Keratinocyte (primary cell): ENCODE measurements around the gene ABL1. TPM values are rescaled to one million over a fixed set of nuclear protein-coding genes. Genes with fewer than 3 reads are reported as not detected.

Experiments
- DNase-seq: peaks from one replicate; pipeline ENCODE4 v3.0.0-alpha.2; 2011; ENCODE audit warnings: low read depth, missing footprints, low spot score
- FAIRE-seq: peaks from 2 replicates; lab custom pipeline; 2011; peaks lifted over from hg19 to GRCh38; lab: Jason Lieb, UNC
- H2AFZ ChIP-seq: 2 replicates; pipeline ENCODE4 v1.6.0; 2012; ENCODE audit warnings: low read length, control low read depth, inconsistent platforms; ENCODE audit not compliant: control insufficient read depth
- H3K27ac ChIP-seq: 2 replicates; pipeline ENCODE4 v1.5.1; 2011; ENCODE audit warnings: low read length; ENCODE audit not compliant: control insufficient read depth, insufficient read depth
- H3K27me3 ChIP-seq: 3 replicates; pipeline ENCODE4 v1.6.0; 2011; ENCODE audit warnings: low read length; ENCODE audit not compliant: control insufficient read depth, insufficient read depth; ENCODE audit errors: extremely low read depth
- H3K36me3 ChIP-seq, 2 experiments: 2 replicates in 1 of 2; 3 replicates in 1 of 2; pipeline ENCODE4 v1.5.1; 2011; ENCODE audit warnings: low read length in 2 of 2, mild to moderate bottlenecking in 1 of 2; ENCODE audit not compliant: control insufficient read depth in 2 of 2, insufficient read depth in 2 of 2; ENCODE audit errors: extremely low read depth in 1 of 2
- H3K4me1 ChIP-seq: 3 replicates; pipeline ENCODE4 v1.5.1; 2011; ENCODE audit warnings: low read length; ENCODE audit not compliant: control insufficient read depth, insufficient read depth; ENCODE audit errors: extremely low read depth
- H3K4me2 ChIP-seq: 3 replicates; pipeline ENCODE4 v1.6.0; 2011; ENCODE audit warnings: low read depth, low read length; ENCODE audit not compliant: control insufficient read depth, insufficient read depth; ENCODE audit errors: extremely low read depth
- H3K4me3 ChIP-seq, 3 experiments: fragments of 200-600 bp in 1 of 3; sonication (generic) in 1 of 3; 2 replicates in 2 of 3; 3 replicates in 1 of 3; pipeline ENCODE4 v1.5.1; 2011 to 2016; ENCODE audit warnings: low read length in 3 of 3, mild to moderate bottlenecking in 3 of 3, control low read depth in 2 of 3, inconsistent platforms in 1 of 3, low read depth in 1 of 3, mixed read lengths in 1 of 3, mixed run types in 1 of 3, moderate library complexity in 1 of 3; ENCODE audit not compliant: control insufficient read depth in 2 of 3, insufficient read depth in 2 of 3; ENCODE audit errors: extremely low read depth in 1 of 3
- H3K79me2 ChIP-seq: 2 replicates; pipeline ENCODE4 v1.6.0; 2012; ENCODE audit warnings: low read length; ENCODE audit not compliant: control insufficient read depth, insufficient read depth
- H3K9ac ChIP-seq: 3 replicates; pipeline ENCODE4 v1.6.0; 2011; ENCODE audit warnings: low read length; ENCODE audit not compliant: control insufficient read depth, insufficient read depth; ENCODE audit errors: extremely low read depth
- H3K9me1 ChIP-seq: 3 replicates; pipeline ENCODE4 v1.6.0; 2011; ENCODE audit warnings: low read length; ENCODE audit not compliant: control insufficient read depth, insufficient read depth; ENCODE audit errors: extremely low read depth
- H3K9me3 ChIP-seq: 2 replicates; pipeline ENCODE4 v1.5.1; 2012; ENCODE audit warnings: low read depth, low read length; ENCODE audit not compliant: control insufficient read depth
- H4K20me1 ChIP-seq: 3 replicates; pipeline ENCODE4 v1.6.0; 2011; ENCODE audit warnings: low read length; ENCODE audit not compliant: control insufficient read depth, insufficient read depth; ENCODE audit errors: extremely low read depth
- EZH2 ChIP-seq: IDR thresholded peaks from one replicate; pipeline ENCODE4 v1.6.1; 2012; ENCODE audit warnings: inconsistent platforms, mild to moderate bottlenecking, low read length, moderate library complexity
- dilution Hi-C: fragments of 300-500 bp; cut with MboI; formaldehyde crosslinking; loops from one replicate; pipeline ENCODE4 v1.7.0; 2020; ENCODE audit warnings: low sequenced_read_pairs; ENCODE audit not compliant: extremely low pct_ligation_motif_present
- polyA plus RNA-seq, 5 experiments: library from polyadenylated mRNA; depleted of rRNA in 3 of 5; stranded (reverse) in 3 of 5; stranded (forward) in 1 of 5; unstranded in 1 of 5; fragments of >200 nt; gene quantifications; 1 replicate in 1 of 5; 2 replicates in 3 of 5; 3 replicates in 1 of 5; pipeline versions ENCODE4 v1.2.1 to v1.2.3, GENCODE V29; 2011 to 2012; ENCODE audit warnings: missing spikeins in 2 of 5, low read depth in 1 of 5, low replicate concordance in 1 of 5
- TF ChIP-seq, protein P1 (sequence below), 3 experiments: IDR thresholded peaks in 1 of 3; conservative IDR thresholded peaks in 1 of 3; optimal IDR thresholded peaks in 1 of 3; 2 replicates in 2 of 3; 3 replicates in 1 of 3; pipeline versions ENCODE3 to v1.5.1; 2011; ENCODE audit warnings: low read length in 3 of 3, mild to moderate bottlenecking in 3 of 3, moderate library complexity in 2 of 3, control low read depth in 1 of 3, inconsistent platforms in 1 of 3; ENCODE audit not compliant: insufficient read depth in 2 of 3; ENCODE audit errors: extremely low read depth in 1 of 3

Gene ABL1
- polyA plus RNA-seq, 1 donor (not counting 4 experiments of a cell fraction or from before 2014, with no cell fraction given): 17.0 TPM

DNA sequence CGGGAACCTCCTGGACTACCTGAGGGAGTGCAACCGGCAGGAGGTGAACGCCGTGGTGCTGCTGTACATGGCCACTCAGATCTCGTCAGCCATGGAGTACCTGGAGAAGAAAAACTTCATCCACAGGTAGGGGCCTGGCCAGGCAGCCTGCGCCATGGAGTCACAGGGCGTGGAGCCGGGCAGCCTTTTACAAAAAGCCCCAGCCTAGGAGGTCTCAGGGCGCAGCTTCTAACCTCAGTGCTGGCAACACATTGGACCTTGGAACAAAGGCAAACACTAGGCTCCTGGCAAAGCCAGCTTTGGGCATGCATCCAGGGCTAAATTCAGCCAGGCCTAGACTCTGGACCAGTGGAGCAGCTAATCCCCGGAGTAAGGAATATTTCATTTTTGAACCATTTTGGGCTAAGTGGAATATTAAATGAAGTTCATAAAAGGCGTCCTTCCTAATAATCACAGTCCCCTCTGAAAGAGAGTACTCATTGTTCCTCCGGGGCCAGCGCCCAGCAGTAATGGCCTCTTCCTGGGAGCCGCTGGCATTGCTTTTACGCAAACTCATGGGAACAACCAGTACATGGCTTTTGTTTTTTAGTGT, 38.0 kb downstream of the ABL1 start:
- no peaks in the 10 kb centered on the region for H3K4me1 ChIP-seq
- no peak for DNase-seq
- dilution Hi-C loops: no loop called here
- H3K79me2 ChIP-seq: peaks cover 6% of the 10 kb centered on the region
- no peaks in the 10 kb centered on the region for H3K9me1 ChIP-seq
- peaks cover 23 to 35% of the 10 kb centered on the region in 2 experiments for H3K36me3 ChIP-seq
- peaks cover 4% of the 10 kb centered on the region for H4K20me1 ChIP-seq
- no peak overlapping the region for H2AFZ ChIP-seq
- H3K9me3 ChIP-seq: no peaks in the 10 kb centered on the region
- no peaks in the 10 kb centered on the region for H3K27me3 ChIP-seq
- H3K27ac ChIP-seq: no peak overlapping the region
- no peak overlapping the region for H3K9ac ChIP-seq
- no peak for FAIRE-seq
- no peak overlapping the region for H3K4me3 ChIP-seq
- TF ChIP-seq EZH2: no peak
- TF ChIP-seq, protein P1, sequence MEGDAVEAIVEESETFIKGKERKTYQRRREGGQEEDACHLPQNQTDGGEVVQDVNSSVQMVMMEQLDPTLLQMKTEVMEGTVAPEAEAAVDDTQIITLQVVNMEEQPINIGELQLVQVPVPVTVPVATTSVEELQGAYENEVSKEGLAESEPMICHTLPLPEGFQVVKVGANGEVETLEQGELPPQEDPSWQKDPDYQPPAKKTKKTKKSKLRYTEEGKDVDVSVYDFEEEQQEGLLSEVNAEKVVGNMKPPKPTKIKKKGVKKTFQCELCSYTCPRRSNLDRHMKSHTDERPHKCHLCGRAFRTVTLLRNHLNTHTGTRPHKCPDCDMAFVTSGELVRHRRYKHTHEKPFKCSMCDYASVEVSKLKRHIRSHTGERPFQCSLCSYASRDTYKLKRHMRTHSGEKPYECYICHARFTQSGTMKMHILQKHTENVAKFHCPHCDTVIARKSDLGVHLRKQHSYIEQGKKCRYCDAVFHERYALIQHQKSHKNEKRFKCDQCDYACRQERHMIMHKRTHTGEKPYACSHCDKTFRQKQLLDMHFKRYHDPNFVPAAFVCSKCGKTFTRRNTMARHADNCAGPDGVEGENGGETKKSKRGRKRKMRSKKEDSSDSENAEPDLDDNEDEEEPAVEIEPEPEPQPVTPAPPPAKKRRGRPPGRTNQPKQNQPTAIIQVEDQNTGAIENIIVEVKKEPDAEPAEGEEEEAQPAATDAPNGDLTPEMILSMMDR (optimal IDR thresholded peaks at IDR 0.05 in 1 of 3, IDR thresholded peaks at IDR 0.05 in 1 of 3, conservative IDR thresholded peaks at IDR 0.05 in 1 of 3; ENCODE audit: extremely low read depth in 1 of 3, insufficient read depth in 2 of 3, low read length in 3 of 3): no peak
- H3K4me2 ChIP-seq: no peak overlapping the region

DNA sequence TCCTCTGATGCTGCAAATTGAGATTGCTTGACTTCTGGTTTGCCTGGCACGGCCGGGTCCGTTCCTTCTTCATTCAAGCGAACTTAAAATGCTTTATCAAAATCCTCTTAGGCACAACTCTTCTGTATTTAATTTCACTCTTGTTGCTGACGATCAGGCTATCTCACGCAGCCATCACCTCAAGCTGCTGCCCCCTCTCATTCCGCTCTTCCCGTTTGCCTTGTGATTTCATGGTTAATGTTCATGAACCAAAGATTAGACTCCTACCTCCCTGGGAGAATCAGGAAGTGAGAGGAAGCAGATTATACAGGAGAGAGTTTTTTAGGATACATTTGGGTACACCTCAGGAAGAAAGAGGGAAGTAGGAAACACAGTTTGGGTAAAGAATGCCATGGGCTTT, 38.9 kb downstream of the ABL1 start:
- H3K79me2 ChIP-seq: peaks cover 6% of the 10 kb centered on the region

More for the DNA sequence above, 38.9 kb downstream of the ABL1 start:
- dilution Hi-C loops: no loop called here
- DNase-seq (no peak), FAIRE-seq (no peak)
- Histone ChIP-seq H3K4me3 (no peak overlapping the region), H3K4me1 (no peaks in the 10 kb centered on the region), H3K36me3 (peaks cover 26 to 35% of the 10 kb centered on the region in 2 experiments), H3K9me1 (no peaks in the 10 kb centered on the region), H3K27ac (no peak overlapping the region), H3K9ac (no peak overlapping the region), H3K27me3 (no peaks in the 10 kb centered on the region), H3K9me3 (no peaks in the 10 kb centered on the region), H2AFZ (no peak overlapping the region), H4K20me1 (peaks cover 4% of the 10 kb centered on the region), H3K4me2 (no peak overlapping the region)
- no peak for TF ChIP-seq EZH2
- TF ChIP-seq, protein P1 (optimal IDR thresholded peaks at IDR 0.05 in 1 of 3, IDR thresholded peaks at IDR 0.05 in 1 of 3, conservative IDR thresholded peaks at IDR 0.05 in 1 of 3; ENCODE audit: extremely low read depth in 1 of 3, insufficient read depth in 2 of 3, low read length in 3 of 3): no peak
